GM21447 (cell line): ENCODE data around the gene DUOXA1.
"Not testable (repeated sequence)": the region's sequence is repeated elsewhere in the genome, so short reads cannot be mapped to it uniquely, and the experiment has no call there.

Experiments used
- ATAC-seq: cut with Tn5 transposase; IDR thresholded peaks from one replicate; pipeline ENCODE4 v1.9.1; 2021; ENCODE audit not compliant: unreplicated experiment

The DUOXA1 gene

DNA sequence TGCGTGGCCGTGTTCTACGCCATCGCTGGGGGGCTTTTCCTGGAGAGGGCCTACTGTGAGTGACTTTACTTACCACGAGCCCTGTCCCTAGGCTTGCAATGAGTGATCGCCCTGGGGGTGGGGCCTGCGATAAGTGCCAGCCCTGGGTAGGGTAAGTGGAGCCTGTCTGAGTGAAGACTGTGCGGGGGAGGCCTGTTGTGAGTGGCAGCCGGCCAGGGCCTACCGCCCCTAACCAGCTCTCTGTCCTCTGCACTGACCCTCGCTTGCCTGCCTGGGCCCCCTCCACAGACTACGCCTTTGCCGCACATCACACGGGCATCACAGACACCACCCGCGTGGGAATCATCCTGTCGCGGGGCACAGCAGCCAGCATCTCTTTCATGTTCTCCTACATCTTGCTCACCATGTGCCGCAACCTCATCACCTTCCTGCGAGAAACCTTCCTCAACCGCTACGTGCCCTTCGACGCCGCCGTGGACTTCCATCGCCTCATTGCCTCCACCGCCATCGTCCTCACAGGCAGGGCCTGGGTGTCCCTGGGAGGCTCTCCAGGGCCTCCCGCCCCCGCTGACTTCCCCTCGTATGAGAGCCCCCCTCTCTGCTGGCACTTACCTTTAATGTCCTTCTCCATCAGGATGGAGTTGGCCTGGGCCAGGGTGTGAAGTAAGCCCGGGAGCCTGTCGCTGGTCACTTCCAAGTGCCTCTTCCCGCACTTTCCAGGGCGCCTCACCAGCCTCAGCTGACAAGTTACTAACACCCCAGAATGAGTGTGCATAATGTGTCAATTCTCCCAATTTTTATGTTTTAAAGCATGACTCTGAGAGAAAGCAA lies 22.5 kb upstream of the DUOXA1 start:
- ATAC-seq, result no peak

DNA sequence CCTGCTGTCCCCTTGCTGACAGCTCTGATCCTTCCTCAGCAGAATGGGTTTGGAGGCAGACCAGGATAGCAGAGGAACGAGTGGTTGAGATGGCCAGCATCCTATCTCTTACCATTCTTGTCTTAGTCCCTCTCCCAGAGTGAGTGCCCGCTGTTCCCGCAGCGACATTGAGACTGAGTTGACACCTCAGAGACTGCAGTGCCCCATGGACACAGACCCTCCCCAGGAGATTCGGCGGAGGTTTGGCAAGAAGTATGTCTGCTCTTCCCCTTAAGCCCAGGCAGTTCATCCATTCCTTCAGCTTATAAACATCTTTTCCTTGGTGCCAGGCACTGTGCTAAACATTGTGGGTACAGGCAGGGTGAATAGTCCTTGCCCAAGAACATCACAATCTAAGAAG lies 21.3 kb upstream of the DUOXA1 start:
- ATAC-seq, result no peak

DNA sequence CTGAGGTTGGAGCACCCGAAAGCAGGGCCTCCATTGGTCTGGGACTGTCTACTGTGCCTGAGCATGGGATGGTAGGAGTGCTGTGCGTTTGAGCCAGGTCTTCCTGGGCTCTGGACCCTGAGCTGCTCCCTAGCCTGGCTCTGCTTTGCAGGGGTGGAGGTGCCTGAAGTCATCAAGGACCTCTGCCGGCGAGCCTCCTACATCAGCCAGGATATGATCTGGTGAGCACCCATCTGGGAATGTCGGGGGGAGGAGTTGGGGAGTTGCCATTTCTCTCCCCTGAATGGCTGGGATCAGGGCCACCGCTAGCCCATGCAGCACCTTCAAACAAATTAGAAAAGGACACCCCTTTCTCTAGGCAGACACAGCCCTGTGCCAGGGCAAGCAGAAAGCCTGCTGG lies 20.8 kb upstream of the DUOXA1 start:
- ATAC-seq, result no peak

DNA sequence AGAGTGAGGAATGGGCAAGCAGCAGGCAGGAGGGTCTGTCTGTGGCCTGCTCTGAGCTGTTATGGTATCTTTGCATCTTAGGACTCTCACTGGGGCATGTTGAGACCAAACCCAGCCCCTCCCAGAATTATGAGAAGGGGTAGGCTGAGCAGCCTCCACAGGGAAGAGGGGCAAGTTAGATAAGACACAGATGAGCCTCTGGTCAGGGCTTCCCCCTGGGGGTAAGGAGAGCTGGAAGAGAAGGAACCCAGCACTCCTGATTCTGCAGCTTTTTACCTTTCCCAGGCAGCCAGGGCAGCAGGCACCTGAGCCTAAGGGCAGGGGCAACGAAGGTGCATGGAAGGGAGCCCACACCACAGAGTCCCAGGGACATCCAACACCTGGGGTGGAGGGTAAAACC lies 19.4 kb upstream of the DUOXA1 start:
- no peak for ATAC-seq

DNA sequence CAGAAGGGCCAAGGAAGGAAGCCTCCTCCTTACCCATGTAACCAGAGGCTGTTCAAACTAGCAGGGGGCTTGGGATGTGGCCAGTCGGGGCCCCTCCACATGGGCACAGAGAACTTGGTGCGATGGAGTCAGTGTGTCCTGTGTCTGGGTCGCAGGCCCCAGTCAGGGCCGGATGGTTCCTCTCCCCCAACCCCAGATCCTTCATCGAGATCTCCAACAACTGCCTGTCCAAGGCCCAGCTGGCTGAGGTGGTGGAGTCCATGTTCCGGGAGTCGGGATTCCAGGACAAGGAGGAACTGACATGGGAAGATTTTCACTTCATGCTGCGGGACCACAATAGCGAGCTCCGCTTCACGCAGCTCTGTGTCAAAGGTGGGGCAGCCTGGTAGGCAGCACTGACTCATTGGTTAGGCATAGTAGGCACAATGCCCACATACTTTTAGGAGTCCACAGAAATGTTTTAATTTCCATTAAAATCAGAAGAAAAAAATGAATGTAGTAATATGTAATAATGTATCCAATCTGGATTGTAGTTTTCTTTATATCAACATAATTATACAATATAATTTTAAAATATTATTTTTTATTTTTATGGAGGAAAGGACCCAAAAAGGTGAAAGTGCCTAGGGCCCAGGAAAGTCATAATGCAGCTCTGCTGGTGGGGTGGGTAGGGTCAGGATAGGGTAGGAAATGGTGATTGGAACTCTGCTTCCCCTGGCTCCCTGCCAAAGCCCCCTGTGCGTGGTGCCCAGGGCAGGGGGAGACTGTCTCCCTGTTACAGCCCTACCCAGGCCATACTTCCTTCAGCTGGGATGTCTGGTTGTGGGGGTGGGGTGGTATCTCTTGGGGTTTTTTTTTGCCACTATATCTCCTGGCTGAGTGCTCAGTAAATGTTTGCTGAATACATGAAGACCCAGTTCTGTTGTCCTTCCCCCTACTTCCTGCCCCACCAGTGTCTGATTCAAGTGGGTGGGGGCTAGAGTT lies 18.7 kb upstream of the DUOXA1 start:
- ATAC-seq, result no peak

DNA sequence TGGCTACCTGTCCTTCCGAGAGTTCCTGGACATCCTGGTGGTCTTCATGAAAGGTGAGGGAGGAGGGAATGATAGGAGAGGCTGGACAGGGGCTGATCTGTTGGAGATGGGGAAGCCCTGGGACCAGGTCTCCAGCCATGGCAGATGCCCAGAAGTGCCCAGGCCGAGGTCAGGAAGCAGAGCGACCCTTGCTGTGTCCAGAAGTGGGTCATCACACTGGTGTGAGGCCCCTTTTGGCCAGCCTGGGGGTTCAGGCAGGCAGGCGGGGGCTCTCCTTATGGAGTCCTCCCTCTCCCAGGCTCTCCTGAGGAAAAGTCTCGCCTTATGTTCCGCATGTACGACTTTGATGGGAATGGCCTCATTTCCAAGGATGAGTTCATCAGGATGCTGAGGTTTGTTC lies 17.9 kb upstream of the DUOXA1 start:
- ATAC-seq, result no peak

DNA sequence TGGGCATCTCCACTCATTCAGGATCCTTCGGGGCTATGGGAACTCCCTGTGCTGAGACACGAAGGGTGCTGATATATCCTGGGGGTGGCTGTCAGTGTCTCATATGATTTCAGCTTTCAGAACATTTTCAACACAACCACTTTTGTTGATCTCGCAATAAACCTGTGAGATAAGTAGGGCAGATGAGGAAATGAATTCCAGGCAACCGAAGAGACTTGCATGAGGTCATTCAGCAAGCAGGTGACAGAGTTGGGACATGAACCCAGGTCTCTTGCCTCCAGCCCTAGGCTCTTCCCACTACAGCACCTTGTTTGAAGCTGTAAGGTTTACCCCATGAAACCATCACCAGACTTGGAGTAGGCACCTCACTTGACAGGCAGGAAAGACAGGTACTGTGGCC lies 16.7 kb upstream of the DUOXA1 start:
- ATAC-seq, result no peak

DNA sequence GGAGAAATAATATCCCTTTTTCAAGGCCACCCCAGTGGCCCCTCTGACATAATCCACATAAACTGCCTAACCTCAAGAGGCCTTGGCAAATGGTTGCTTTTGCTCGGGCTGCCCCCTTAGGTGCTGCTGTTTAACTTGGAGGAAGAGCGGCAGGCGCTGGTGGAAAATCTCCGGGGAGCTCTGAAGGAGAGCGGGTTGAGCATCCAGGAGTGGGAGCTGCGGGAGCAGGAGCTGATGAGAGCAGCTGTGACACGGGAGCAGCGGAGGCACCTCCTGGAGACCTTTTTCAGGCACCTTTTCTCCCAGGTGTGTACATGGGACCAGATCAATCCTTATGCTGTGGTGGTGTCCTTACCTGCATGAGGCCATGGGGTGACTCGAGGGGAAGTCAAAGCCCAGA lies 15.1 kb upstream of the DUOXA1 start:
- no peak for ATAC-seq

DNA sequence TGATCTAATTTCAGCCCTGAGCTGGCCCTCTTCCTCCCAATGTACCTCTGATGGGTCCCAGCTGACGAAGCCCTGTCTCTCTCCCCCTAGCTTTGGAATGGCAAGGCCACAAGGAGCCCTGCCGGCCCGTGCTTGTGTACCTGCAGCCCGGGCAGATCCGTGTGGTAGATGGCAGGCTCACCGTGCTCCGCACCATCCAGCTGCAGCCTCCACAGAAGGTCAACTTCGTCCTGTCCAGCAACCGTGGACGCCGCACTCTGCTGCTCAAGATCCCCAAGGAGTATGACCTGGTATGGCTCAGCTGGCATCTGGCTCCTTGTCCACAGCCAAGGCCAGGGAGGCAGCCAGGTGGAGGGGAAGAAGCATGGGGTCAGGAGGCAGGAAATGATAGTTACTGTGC lies 14.3 kb upstream of the DUOXA1 start:
- no peak for ATAC-seq

DNA sequence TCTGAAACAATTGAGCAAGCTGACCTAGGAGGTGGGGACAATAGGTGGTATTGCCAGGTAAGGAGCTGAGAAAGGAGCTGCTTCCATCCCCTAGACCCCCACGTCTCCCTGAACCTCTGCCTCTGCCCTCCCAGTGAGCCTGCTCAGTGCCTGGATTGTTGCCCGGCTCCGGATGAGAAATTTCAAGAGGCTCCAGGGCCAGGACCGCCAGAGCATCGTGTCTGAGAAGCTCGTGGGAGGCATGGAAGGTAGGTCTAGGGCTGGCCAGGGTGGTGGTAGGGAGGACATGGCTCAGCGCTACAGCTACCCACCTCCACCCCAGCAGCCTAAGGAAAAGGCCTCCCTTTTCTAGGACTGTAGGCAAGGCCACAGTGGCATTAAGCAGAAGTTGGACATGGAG lies 13.4 kb upstream of the DUOXA1 start:
- no peak for ATAC-seq

DNA sequence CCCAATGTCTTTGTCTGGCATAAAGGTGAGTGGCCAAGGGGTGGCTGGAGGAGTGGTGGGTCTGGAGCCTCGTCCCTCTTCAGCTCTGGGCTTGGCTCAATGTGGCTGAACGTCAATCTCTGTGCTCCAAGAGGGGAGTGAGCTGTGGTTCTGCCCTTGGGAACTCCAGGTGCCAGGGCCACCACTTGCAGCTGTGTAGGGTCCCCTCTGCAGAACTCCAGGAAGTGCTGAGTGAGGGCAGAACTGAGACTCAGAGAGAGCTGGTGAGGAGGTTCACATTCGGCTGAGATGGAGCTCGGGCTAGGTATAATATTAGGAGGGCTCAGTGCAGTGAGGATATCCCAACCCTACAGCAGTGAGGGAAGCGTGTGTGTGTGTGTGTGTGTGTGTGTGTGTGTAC lies 11.7 kb upstream of the DUOXA1 start:
- ATAC-seq, result no peak

DNA sequence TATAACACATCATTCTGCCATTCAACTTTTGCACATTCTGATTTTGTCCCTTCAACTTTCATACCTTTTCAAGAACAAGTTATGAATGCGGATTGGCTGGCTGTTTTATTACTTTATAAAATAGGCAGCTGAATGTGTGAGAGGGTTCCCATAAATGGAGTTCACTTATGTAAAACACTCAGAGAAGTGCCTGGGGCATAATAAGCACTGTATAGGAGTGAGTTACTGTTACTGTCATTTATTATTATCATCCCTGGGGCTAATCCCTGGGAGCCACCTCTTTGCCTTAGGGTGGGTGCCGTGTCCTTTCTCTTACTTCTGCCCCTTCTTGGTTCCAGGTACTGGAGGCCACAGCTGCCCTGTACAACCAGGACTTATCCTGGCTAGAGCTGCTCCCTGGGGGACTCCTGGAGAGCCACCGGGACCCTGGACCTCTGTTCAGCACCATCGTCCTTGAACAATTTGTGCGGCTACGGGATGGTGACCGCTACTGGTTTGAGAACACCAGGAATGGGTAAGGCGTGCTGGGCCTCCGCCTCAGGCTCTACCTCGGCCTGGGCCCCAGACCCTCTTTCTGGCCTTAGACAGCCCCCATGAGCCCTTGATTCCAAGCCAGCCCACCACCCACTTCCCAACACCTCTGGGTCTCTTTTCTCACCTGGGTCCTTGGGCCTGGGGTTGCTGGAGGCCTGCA lies 11.0 kb upstream of the DUOXA1 start:
- ATAC-seq, result no peak

DNA sequence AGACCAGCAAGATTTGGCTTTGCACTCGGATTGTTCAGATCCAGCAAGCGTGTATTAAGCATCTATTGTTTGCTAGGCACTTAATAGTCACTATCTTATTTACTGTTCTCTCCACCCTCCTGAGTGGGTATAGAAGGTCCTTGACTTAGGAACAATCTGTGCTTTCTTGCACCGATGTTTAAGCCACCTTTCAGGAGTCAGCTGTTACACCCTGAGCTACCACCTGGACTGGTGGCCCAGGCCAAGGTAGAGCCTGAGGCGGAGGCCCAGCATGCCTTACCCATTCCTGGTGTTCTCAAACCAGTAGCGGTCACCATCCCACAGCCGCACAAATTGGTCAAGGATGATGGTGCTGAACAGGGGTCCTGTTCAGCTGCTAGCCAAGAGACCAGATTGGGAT lies 10.1 kb upstream of the DUOXA1 start:
- no peak for ATAC-seq

DNA sequence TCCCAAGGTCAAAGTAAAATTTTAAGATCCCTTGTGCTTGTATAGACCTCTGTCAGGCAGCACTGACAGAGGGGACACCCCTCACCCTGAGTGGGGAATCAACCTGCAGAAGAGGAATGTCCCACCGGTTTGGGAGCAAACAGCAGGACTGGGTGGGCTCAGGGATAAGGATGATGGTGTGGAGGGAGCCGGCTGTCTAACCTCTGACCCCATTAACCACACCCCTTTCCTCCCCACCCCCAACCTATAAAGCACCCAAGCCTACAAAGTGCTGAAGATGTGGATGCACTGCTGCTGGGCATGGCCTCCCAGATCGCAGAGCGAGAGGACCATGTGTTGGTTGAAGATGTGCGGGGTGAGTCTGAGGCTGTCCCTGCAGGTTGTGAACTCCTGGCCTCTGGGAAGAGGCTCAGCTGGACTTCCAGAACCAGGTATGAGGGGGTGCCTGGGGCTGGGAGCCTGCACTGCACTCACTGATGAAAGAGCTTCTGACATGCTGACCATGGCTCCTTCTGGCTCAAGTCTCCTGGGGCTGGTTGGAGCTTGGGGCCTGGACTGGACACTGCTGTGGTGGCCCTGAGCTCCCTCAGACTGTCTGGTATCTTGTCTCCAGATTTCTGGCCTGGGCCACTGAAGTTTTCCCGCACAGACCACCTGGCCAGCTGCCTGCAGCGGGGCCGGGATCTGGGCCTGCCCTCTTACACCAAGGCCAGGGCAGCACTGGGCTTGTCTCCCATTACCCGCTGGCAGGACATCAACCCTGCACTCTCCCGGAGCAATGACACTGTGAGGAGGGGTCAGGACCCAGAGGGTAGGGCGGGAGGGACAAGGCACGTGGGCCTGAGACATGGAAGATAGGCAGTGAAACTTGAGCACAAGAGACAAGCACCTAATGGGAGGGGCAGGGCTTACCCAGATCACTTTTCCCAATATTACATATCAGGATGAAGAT lies 9.4 kb upstream of the DUOXA1 start:
- no peak for ATAC-seq

DNA sequence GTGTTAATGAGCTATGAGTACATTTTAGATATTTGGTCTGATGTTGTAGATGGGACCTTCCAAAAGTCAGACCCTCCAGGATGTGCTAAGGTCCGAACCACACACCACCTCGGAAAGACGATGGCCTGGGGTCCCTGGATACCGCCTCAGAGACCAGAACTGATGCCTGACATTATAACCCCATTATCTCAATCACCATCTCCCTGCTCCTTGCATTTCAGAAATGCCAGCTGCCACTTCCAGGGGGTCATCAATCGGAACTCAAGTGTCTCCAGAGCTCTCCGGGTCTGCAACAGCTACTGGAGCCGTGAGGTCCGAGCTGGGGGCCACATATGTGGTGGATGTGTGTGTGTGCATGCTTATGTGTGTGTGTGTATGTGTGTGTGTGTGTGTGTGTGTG lies 8.0 kb upstream of the DUOXA1 start:
- no peak for ATAC-seq

DNA sequence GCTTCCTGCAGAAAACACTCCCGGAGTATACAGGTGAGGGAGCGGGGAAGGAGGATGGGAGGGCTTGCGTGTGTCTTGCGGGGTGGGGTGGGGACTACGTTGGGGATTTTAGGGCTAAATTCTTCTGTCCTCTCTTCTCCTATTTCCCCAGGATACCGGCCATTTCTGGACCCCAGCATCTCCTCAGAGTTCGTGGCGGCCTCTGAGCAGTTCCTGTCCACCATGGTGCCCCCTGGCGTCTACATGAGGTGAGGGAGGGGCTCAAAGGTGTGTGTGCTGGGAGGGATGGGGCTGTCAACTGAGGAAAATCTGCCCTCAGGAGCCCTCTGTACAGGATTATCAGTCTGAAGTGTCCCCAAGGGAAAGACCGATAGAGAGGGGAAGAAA lies 6.7 kb upstream of the DUOXA1 start:
- ATAC-seq, result no peak

DNA sequence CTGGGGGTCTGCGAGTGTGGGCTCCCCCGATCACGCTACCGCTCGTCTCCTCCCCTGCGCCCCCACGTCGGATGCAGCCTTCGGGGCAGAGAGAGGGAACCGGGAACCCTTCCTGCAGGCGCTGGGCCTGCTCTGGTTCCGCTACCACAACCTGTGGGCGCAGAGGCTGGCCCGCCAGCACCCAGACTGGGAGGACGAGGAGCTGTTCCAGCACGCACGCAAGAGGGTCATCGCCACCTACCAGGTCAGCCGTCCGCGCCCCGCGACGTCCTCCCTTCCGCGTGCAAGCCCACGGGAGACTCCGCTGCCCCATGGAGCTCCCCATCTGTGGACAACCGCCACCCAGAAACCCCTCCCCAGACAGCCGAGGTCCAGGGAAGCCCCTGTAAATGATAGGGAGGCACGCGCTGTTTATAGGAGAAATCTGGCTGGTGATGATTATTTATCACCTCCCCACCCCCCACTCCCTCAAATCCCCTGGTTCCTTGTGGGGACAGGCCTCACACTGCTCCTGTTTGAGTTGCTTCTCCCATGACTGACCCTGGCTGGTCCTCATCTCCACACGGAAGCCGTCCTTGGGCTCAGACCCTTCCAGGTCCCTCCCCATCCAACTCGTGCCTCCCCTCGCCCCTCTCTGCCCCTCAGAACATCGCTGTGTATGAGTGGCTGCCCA lies 6.2 kb upstream of the DUOXA1 start:
- ATAC-seq, result not testable (repeated sequence)

DNA sequence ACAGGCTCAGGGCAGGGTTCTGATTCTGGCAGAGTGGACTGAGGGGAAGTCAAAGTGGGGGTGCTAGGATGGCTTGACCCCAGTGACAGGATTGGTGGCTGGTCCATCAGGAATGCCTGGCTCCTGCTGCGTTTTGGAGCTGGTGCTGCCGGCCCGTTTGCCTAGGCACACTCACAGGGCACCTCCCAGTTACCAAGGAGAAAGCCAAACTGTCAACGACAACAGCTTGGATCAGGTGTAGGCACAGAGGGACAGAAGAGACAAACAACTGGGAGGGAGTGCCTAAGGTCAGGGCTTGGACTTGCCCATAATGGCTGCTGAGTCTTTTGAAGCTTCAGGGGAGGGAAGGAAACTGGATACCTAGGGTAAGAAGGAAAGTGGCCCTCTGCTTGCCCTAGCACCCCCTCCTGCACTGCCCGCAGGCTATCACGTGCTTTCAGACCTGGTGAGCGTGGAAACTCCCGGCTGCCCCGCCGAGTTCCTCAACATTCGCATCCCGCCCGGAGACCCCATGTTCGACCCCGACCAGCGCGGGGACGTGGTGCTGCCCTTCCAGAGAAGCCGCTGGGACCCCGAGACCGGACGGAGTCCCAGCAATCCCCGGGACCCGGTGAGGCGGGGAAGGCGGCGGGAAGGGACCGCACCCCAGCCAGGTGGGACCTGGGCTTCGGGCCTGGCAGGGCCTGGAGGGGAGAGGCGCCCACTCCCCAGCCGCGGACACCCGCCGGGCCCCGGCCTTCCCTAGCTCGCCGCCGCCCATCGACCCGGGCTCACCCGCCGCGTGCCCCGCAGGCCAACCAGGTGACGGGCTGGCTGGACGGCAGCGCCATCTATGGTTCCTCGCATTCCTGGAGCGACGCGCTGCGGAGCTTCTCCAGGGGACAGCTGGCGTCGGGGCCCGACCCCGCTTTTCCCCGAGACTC lies 5.3 kb upstream of the DUOXA1 start:
- ATAC-seq, result no peak

DNA sequence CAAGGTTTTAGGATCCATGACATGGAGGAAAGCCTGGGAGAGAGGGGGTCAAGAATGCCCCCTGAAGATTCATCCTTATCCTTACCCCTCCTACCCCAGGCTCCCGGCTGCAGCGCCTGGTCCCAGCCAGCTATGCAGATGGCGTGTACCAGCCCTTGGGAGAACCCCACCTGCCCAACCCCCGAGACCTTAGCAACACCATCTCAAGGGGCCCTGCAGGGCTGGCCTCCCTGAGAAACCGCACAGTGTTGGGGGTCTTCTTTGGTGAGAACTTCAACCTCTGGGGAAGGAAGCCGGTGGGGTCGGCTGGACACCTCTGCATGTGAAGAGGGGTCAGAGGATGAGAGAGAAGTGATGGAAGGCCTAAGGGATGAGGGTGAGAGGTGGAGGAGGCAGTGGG lies 4.4 kb upstream of the DUOXA1 start:
- ATAC-seq, result no peak
